Measurements from ENCODE around the gene NANOS3.

- TF ChIP-seq CTCF (conservative IDR thresholded peaks at IDR 0.05; ENCODE audit: low read depth in 2 of 2) (no peak), CREB1 (CRISPR knock-in tag; IDR thresholded peaks at IDR 0.05; ENCODE audit: low read depth) (peak; percentile 80), EZH2 (IDR thresholded peaks at IDR 0.05; ENCODE audit: low read depth, unreplicated experiment) (no peak), JUNB (IDR thresholded peaks at IDR 0.05; ENCODE audit: unreplicated experiment) (no peak), POLR2AphosphoS5 (IDR thresholded peaks at IDR 0.05; ENCODE audit: low read depth) (no peak), EZH2phosphoT487 (IDR thresholded peaks at IDR 0.05; ENCODE audit: unreplicated experiment) (no peak), ZNF114 (CRISPR knock-in tag; IDR thresholded peaks at IDR 0.05) (no peak), STAT1 (IDR thresholded peaks at IDR 0.05; ENCODE audit: unreplicated experiment) (no peak), NANOG (IDR thresholded peaks at IDR 0.05; ENCODE audit: borderline replicate concordance) (no peak), ZNF331 (CRISPR knock-in tag; IDR thresholded peaks at IDR 0.05; ENCODE audit: low read depth) (no peak)
- TF ChIP-seq, protein P1, sequence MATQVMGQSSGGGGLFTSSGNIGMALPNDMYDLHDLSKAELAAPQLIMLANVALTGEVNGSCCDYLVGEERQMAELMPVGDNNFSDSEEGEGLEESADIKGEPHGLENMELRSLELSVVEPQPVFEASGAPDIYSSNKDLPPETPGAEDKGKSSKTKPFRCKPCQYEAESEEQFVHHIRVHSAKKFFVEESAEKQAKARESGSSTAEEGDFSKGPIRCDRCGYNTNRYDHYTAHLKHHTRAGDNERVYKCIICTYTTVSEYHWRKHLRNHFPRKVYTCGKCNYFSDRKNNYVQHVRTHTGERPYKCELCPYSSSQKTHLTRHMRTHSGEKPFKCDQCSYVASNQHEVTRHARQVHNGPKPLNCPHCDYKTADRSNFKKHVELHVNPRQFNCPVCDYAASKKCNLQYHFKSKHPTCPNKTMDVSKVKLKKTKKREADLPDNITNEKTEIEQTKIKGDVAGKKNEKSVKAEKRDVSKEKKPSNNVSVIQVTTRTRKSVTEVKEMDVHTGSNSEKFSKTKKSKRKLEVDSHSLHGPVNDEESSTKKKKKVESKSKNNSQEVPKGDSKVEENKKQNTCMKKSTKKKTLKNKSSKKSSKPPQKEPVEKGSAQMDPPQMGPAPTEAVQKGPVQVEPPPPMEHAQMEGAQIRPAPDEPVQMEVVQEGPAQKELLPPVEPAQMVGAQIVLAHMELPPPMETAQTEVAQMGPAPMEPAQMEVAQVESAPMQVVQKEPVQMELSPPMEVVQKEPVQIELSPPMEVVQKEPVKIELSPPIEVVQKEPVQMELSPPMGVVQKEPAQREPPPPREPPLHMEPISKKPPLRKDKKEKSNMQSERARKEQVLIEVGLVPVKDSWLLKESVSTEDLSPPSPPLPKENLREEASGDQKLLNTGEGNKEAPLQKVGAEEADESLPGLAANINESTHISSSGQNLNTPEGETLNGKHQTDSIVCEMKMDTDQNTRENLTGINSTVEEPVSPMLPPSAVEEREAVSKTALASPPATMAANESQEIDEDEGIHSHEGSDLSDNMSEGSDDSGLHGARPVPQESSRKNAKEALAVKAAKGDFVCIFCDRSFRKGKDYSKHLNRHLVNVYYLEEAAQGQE (IDR thresholded peaks at IDR 0.05; ENCODE audit: unreplicated experiment): no peak
- TF ChIP-seq, protein P2, sequence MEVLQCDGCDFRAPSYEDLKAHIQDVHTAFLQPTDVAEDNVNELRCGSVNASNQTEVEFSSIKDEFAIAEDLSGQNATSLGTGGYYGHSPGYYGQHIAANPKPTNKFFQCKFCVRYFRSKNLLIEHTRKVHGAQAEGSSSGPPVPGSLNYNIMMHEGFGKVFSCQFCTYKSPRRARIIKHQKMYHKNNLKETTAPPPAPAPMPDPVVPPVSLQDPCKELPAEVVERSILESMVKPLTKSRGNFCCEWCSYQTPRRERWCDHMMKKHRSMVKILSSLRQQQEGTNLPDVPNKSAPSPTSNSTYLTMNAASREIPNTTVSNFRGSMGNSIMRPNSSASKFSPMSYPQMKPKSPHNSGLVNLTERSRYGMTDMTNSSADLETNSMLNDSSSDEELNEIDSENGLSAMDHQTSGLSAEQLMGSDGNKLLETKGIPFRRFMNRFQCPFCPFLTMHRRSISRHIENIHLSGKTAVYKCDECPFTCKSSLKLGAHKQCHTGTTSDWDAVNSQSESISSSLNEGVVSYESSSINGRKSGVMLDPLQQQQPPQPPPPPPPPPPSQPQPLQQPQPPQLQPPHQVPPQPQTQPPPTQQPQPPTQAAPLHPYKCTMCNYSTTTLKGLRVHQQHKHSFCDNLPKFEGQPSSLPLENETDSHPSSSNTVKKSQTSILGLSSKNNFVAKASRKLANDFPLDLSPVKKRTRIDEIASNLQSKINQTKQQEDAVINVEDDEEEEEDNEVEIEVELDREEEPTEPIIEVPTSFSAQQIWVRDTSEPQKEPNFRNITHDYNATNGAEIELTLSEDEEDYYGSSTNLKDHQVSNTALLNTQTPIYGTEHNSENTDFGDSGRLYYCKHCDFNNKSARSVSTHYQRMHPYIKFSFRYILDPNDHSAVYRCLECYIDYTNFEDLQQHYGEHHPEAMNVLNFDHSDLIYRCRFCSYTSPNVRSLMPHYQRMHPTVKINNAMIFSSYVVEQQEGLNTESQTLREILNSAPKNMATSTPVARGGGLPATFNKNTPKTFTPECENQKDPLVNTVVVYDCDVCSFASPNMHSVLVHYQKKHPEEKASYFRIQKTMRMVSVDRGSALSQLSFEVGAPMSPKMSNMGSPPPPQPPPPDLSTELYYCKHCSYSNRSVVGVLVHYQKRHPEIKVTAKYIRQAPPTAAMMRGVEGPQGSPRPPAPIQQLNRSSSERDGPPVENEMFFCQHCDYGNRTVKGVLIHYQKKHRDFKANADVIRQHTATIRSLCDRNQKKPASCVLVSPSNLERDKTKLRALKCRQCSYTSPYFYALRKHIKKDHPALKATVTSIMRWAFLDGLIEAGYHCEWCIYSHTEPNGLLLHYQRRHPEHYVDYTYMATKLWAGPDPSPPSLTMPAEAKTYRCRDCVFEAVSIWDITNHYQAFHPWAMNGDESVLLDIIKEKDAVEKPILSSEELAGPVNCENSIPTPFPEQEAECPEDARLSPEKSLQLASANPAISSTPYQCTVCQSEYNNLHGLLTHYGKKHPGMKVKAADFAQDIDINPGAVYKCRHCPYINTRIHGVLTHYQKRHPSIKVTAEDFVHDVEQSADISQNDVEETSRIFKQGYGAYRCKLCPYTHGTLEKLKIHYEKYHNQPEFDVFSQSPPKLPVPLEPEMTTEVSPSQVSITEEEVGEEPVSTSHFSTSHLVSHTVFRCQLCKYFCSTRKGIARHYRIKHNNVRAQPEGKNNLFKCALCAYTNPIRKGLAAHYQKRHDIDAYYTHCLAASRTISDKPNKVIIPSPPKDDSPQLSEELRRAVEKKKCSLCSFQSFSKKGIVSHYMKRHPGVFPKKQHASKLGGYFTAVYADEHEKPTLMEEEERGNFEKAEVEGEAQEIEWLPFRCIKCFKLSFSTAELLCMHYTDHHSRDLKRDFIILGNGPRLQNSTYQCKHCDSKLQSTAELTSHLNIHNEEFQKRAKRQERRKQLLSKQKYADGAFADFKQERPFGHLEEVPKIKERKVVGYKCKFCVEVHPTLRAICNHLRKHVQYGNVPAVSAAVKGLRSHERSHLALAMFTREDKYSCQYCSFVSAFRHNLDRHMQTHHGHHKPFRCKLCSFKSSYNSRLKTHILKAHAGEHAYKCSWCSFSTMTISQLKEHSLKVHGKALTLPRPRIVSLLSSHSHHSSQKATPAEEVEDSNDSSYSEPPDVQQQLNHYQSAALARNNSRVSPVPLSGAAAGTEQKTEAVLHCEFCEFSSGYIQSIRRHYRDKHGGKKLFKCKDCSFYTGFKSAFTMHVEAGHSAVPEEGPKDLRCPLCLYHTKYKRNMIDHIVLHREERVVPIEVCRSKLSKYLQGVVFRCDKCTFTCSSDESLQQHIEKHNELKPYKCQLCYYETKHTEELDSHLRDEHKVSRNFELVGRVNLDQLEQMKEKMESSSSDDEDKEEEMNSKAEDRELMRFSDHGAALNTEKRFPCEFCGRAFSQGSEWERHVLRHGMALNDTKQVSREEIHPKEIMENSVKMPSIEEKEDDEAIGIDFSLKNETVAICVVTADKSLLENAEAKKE (CRISPR knock-in tag; IDR thresholded peaks at IDR 0.05): no peak
- TF ChIP-seq, protein P3, sequence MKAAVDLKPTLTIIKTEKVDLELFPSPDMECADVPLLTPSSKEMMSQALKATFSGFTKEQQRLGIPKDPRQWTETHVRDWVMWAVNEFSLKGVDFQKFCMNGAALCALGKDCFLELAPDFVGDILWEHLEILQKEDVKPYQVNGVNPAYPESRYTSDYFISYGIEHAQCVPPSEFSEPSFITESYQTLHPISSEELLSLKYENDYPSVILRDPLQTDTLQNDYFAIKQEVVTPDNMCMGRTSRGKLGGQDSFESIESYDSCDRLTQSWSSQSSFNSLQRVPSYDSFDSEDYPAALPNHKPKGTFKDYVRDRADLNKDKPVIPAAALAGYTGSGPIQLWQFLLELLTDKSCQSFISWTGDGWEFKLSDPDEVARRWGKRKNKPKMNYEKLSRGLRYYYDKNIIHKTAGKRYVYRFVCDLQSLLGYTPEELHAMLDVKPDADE (IDR thresholded peaks at IDR 0.05): 0 out of 2 replicates have a peak, but pooled peaks have one; percentile 35
Observed at GRCh38 chr19:13920940-13921747, 44.2 kb downstream of the NANOS3 start.

Data from GM23338 (cell line).